ENCODE measurements around the gene COBLL1.

Gene COBLL1, protein sequence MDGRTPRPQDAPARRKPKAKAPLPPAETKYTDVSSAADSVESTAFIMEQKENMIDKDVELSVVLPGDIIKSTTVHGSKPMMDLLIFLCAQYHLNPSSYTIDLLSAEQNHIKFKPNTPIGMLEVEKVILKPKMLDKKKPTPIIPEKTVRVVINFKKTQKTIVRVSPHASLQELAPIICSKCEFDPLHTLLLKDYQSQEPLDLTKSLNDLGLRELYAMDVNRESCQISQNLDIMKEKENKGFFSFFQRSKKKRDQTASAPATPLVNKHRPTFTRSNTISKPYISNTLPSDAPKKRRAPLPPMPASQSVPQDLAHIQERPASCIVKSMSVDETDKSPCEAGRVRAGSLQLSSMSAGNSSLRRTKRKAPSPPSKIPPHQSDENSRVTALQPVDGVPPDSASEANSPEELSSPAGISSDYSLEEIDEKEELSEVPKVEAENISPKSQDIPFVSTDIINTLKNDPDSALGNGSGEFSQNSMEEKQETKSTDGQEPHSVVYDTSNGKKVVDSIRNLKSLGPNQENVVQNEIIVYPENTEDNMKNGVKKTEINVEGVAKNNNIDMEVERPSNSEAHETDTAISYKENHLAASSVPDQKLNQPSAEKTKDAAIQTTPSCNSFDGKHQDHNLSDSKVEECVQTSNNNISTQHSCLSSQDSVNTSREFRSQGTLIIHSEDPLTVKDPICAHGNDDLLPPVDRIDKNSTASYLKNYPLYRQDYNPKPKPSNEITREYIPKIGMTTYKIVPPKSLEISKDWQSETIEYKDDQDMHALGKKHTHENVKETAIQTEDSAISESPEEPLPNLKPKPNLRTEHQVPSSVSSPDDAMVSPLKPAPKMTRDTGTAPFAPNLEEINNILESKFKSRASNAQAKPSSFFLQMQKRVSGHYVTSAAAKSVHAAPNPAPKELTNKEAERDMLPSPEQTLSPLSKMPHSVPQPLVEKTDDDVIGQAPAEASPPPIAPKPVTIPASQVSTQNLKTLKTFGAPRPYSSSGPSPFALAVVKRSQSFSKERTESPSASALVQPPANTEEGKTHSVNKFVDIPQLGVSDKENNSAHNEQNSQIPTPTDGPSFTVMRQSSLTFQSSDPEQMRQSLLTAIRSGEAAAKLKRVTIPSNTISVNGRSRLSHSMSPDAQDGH

DNA sequence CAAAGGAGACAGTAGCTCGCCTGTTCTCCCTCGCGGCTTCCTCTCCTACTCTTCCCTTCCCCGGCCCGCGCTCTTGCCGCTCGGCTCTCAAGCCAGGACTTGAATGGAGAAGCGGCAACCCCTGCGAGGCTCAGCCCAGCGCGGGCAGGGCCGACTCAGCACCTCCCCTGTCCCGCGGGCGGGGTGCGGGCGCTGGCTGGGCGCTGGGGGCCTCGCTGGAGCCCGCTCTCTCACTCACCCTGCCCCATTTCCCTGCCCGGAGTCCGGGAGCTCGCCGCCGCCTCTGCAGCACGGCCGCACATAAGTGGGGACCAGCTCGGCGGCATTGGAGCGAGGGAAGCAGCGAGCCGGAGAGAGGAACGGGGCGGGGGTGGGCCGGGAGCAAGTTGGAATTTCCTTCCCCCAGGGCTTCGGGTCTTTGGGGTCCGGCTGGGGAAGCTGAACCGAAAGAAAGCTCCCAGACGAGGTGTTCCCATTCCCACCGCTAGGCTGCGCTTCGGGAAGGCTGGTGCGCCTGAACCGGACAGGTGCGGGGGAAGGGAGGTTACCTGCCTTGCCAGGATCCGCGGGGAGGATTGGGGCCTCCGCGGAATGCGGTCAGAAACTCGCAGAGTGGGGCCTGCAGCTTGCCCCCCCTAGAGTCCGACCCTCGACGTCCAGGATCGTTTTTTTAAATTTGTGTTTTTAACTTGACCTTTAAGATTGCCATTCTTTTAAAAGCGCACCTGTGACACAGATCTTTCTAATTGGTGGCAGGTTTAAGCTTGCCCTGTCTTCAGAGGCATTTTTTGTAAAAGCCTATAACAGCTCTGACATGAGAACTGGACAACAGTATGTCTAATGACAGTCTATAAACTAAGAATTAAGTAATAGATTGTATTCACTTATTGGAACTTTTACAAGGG, at the start of gene COBLL1:
Gene COBLL1, minus strand, starts transcription at position 105 of the 905 bp plus-strand sequence. CDS start 627 bp downstream, outside the sequence.
- Histone ChIP-seq H3K27ac (ENCODE audit: low read length) (peak within 1 kb of the TSS; percentile 88), H3K4me3 (ENCODE audit: low read depth in 1 of 2, low read length in 2 of 2) (peak within 1 kb of the TSS; percentile 70 to 90), H3K27me3 (ENCODE audit: low read depth, low read length) (no peaks in the 10 kb centered on the region), H3K9me3 (ENCODE audit: control insufficient read depth in 1 of 2, low read length in 2 of 2) (no peaks in the 10 kb centered on the region), H3K4me1 (ENCODE audit: control insufficient read depth in 1 of 2, insufficient read depth in 2 of 2, low read length in 2 of 2) (peaks cover 0 to 3% of the 10 kb centered on the region in 2 donors), H3K36me3 (ENCODE audit: control insufficient read depth in 1 of 2, insufficient read depth in 2 of 2, low read length in 2 of 2) (no peaks in the 10 kb centered on the region)

DNA sequence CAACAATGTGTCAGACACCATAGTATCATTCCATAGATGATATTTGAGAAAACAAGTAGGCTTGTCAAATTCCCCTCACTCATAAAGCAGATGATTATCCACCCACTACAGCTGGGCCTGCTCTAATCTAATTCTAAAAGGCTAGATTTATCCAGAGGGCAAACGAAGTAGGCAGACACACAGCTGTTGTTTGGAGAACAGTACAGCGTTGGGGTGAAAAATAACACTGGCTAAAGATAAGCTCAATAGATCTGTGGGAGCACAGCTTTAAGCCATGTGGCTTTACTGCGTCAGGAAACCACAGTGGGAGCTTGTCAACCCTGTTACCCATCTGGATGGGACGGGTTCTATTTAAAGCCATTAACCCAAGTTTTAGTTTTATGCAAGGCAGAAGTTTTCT, 48.9 kb upstream of the COBLL1 start:
- Histone ChIP-seq H3K4me1 (ENCODE audit: control insufficient read depth in 1 of 2, insufficient read depth in 2 of 2, low read length in 2 of 2) (no peaks in the 10 kb centered on the region), H3K27me3 (ENCODE audit: low read depth, low read length) (no peaks in the 10 kb centered on the region), H3K9me3 (ENCODE audit: control insufficient read depth in 1 of 2, low read length in 2 of 2) (no peaks in the 10 kb centered on the region), H3K4me3 (ENCODE audit: low read depth in 1 of 2, low read length in 2 of 2) (no peak overlapping the region), H3K36me3 (ENCODE audit: control insufficient read depth in 1 of 2, insufficient read depth in 2 of 2, low read length in 2 of 2) (no peaks in the 10 kb centered on the region), H3K27ac (ENCODE audit: low read length) (no peak overlapping the region)

DNA sequence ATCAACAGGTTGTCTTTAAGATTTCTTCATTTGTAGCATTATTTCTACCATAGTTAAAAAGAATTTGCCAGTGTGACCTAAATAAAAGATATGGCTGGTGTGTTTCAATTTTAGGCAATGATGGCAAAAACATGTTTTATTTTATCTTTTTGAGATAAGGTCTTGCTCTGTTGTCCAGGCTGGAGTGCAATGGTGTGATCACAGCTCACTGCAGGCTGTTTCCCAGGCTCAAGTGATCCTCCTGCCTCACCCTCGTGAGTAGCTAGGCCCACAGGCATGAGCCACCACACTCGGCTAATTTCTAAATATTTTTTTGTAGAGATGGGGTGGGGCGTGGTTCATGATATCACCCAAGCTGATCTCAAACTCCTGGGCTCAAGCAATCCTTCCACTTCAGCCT, 47.0 kb upstream of the COBLL1 start:
- no peak overlapping the region for H3K4me3 ChIP-seq (ENCODE audit: low read depth in 1 of 2, low read length in 2 of 2)
- no peaks in the 10 kb centered on the region for H3K27me3 ChIP-seq (ENCODE audit: low read depth, low read length)
- no peaks in the 10 kb centered on the region for H3K36me3 ChIP-seq (ENCODE audit: control insufficient read depth in 1 of 2, insufficient read depth in 2 of 2, low read length in 2 of 2)
- H3K9me3 ChIP-seq (ENCODE audit: control insufficient read depth in 1 of 2, low read length in 2 of 2): no peaks in the 10 kb centered on the region
- no peak overlapping the region for H3K27ac ChIP-seq (ENCODE audit: low read length)
- no peaks in the 10 kb centered on the region for H3K4me1 ChIP-seq (ENCODE audit: control insufficient read depth in 1 of 2, insufficient read depth in 2 of 2, low read length in 2 of 2)

GRCh38 chr2:164887434-164888144, 46.0 kb upstream of the COBLL1 start:
- Histone ChIP-seq H3K27me3 (ENCODE audit: low read depth, low read length) (no peaks in the 10 kb centered on the region), H3K36me3 (ENCODE audit: control insufficient read depth in 1 of 2, insufficient read depth in 2 of 2, low read length in 2 of 2) (no peaks in the 10 kb centered on the region), H3K27ac (ENCODE audit: low read length) (no peak overlapping the region), H3K4me3 (ENCODE audit: low read depth in 1 of 2, low read length in 2 of 2) (no peak overlapping the region), H3K4me1 (ENCODE audit: control insufficient read depth in 1 of 2, insufficient read depth in 2 of 2, low read length in 2 of 2) (no peaks in the 10 kb centered on the region), H3K9me3 (ENCODE audit: control insufficient read depth in 1 of 2, low read length in 2 of 2) (no peaks in the 10 kb centered on the region)

DNA sequence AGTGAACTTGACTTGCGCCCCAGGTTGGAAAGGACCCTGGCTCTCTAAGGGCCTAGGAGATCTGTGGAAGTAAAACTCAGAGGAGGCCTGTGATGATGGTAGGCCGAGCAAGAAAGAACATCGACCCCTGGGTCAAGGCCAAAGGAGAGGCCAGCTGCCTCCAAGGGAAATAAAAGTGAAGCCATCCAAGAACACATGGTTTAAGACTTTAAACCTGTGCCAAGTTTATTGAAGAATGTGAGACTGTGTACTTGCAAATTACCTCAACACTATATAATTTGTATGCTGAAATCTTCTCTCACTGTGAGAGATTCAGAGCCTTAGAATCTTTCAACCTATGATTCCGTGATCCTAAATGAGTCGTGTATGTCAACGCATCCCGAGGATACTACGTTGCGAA, 40.7 kb upstream of the COBLL1 start:
- Histone ChIP-seq H3K9me3 (ENCODE audit: control insufficient read depth in 1 of 2, low read length in 2 of 2) (no peaks in the 10 kb centered on the region), H3K27me3 (ENCODE audit: low read depth, low read length) (no peaks in the 10 kb centered on the region), H3K27ac (ENCODE audit: low read length) (no peak overlapping the region), H3K4me1 (ENCODE audit: control insufficient read depth in 1 of 2, insufficient read depth in 2 of 2, low read length in 2 of 2) (peaks cover 0 to 3% of the 10 kb centered on the region in 2 donors), H3K4me3 (ENCODE audit: low read depth in 1 of 2, low read length in 2 of 2) (no peak overlapping the region), H3K36me3 (ENCODE audit: control insufficient read depth in 1 of 2, insufficient read depth in 2 of 2, low read length in 2 of 2) (no peaks in the 10 kb centered on the region)

- no peaks in the 10 kb centered on the region for H3K36me3 ChIP-seq (ENCODE audit: control insufficient read depth in 1 of 2, insufficient read depth in 2 of 2, low read length in 2 of 2)
Measured at GRCh38 chr2:164881524-164881923, 39.9 kb upstream of the COBLL1 start.

GRCh38 chr2:164879901-164880535, 38.4 kb upstream of the COBLL1 start:
- Histone ChIP-seq H3K36me3 (ENCODE audit: control insufficient read depth in 1 of 2, insufficient read depth in 2 of 2, low read length in 2 of 2) (no peaks in the 10 kb centered on the region), H3K9me3 (ENCODE audit: control insufficient read depth in 1 of 2, low read length in 2 of 2) (no peaks in the 10 kb centered on the region), H3K4me1 (ENCODE audit: control insufficient read depth in 1 of 2, insufficient read depth in 2 of 2, low read length in 2 of 2) (peaks cover 0 to 3% of the 10 kb centered on the region in 2 donors), H3K27ac (ENCODE audit: low read length) (no peak overlapping the region), H3K4me3 (ENCODE audit: low read depth in 1 of 2, low read length in 2 of 2) (no peak overlapping the region), H3K27me3 (ENCODE audit: low read depth, low read length) (no peaks in the 10 kb centered on the region)

More at GRCh38 chr2:164881524-164881923, 39.9 kb upstream of the COBLL1 start:
- no peaks in the 10 kb centered on the region for H3K27me3 ChIP-seq (ENCODE audit: low read depth, low read length)
- H3K4me1 ChIP-seq (ENCODE audit: control insufficient read depth in 1 of 2, insufficient read depth in 2 of 2, low read length in 2 of 2): peaks cover 0 to 3% of the 10 kb centered on the region in 2 donors
- no peak overlapping the region for H3K27ac ChIP-seq (ENCODE audit: low read length)
- H3K4me3 ChIP-seq (ENCODE audit: low read depth in 1 of 2, low read length in 2 of 2): no peak overlapping the region
- H3K9me3 ChIP-seq (ENCODE audit: control insufficient read depth in 1 of 2, low read length in 2 of 2): no peaks in the 10 kb centered on the region

DNA sequence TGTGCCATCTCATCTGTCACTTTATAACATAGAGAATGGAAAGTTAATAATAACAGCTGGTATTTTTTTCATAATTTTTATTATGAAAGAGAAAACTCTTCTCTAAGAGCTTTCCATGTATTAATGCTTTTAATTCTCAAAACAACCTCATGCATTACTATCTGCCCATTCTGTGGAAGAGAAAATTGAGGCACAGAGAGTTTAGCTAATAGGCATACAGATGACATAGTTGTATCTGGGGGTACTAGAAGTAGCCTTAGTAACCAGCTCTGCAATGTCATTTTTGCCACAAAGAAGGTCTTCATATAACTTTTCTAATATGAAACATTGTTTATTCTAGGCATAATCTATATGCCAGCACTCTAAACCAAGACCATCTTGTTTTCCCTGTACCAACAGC, 36.3 kb upstream of the COBLL1 start:
- H3K9me3 ChIP-seq (ENCODE audit: control insufficient read depth in 1 of 2, low read length in 2 of 2): no peaks in the 10 kb centered on the region

DNA sequence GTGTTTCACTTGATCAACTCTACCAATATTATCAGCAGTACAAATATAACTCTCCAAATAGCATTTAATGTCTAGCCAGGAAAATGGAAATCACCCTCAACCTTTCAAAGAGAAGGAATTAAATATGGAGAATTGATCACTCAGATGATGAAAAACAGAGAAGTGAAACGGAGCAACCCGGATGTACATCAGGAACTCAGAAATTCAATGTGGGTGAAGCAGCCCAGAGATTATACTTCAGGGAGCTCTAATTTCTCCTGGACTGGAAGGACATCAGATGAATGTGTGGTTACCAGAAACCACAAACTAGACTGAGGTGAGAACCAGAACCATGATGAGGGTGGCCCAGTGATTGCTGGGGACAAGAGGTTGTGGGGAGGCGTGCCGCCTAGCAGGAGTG, 35.5 kb upstream of the COBLL1 start:
- H3K4me3 ChIP-seq (ENCODE audit: low read depth in 1 of 2, low read length in 2 of 2): no peak overlapping the region
- H3K27me3 ChIP-seq (ENCODE audit: low read depth, low read length): no peaks in the 10 kb centered on the region
- H3K36me3 ChIP-seq (ENCODE audit: control insufficient read depth in 1 of 2, insufficient read depth in 2 of 2, low read length in 2 of 2): no peaks in the 10 kb centered on the region
- peaks cover 0 to 3% of the 10 kb centered on the region in 2 donors for H3K4me1 ChIP-seq (ENCODE audit: control insufficient read depth in 1 of 2, insufficient read depth in 2 of 2, low read length in 2 of 2)
- H3K27ac ChIP-seq (ENCODE audit: low read length): no peak overlapping the region
- no peaks in the 10 kb centered on the region for H3K9me3 ChIP-seq (ENCODE audit: control insufficient read depth in 1 of 2, low read length in 2 of 2)

More for the DNA sequence above, 36.3 kb upstream of the COBLL1 start:
- Histone ChIP-seq H3K4me1 (ENCODE audit: control insufficient read depth in 1 of 2, insufficient read depth in 2 of 2, low read length in 2 of 2) (peaks cover 0 to 3% of the 10 kb centered on the region in 2 donors), H3K36me3 (ENCODE audit: control insufficient read depth in 1 of 2, insufficient read depth in 2 of 2, low read length in 2 of 2) (no peaks in the 10 kb centered on the region), H3K27ac (ENCODE audit: low read length) (no peak overlapping the region), H3K4me3 (ENCODE audit: low read depth in 1 of 2, low read length in 2 of 2) (no peak overlapping the region), H3K27me3 (ENCODE audit: low read depth, low read length) (no peaks in the 10 kb centered on the region)
